Stimulated activated CD4-positive, alpha-beta T cell treated with anti-CD3 and anti-CD28 coated beads, Interleukin-15, amount 100 ng/mL, for 24 hours (primary cell): ENCODE data around the gene GRAP.

Source experiments
- DNase-seq: peaks from one replicate; pipeline ENCODE4 v3.0.0-alpha.2; 2020

Gene GRAP

GRCh38 chr17:19017804-19018599 is 28.8 kb downstream of the GRAP start:
- no peak for DNase-seq

- no peak for DNase-seq
Observed at GRCh38 chr17:19017401-19017800, 29.4 kb downstream of the GRAP start.

GRCh38 chr17:19016881-19017280 is 29.9 kb downstream of the GRAP start:
- no peak for DNase-seq

GRCh38 chr17:19016297-19016696 is 30.5 kb downstream of the GRAP start:
- DNase-seq, result no peak

GRCh38 chr17:19015428-19015827 is 31.3 kb downstream of the GRAP start:
- no peak for DNase-seq

- no peak for DNase-seq
Observed at GRCh38 chr17:19014628-19015215, 32.0 kb downstream of the GRAP start.

GRCh38 chr17:19013806-19014627 is 32.7 kb downstream of the GRAP start:
- DNase-seq, result no peak

- no peak for DNase-seq
Observed at GRCh38 chr17:19013226-19013625, 33.5 kb downstream of the GRAP start.

GRCh38 chr17:19012171-19013080 is 34.3 kb downstream of the GRAP start:
- no peak for DNase-seq

- DNase-seq, result no peak
Observed at GRCh38 chr17:19011581-19011980, 35.2 kb downstream of the GRAP start.

GRCh38 chr17:19010729-19011505 is 35.8 kb downstream of the GRAP start:
- no peak for DNase-seq

- DNase-seq, result no peak
Observed at GRCh38 chr17:19009970-19010369, 36.8 kb downstream of the GRAP start.

- DNase-seq, result no peak
Observed at GRCh38 chr17:19006698-19007097, 40.1 kb downstream of the GRAP start.

GRCh38 chr17:19005789-19006430 is 40.8 kb downstream of the GRAP start:
- no peak for DNase-seq

- no peak for DNase-seq
Observed at GRCh38 chr17:19005137-19005773, 41.5 kb downstream of the GRAP start.

GRCh38 chr17:19004421-19005136 is 42.2 kb downstream of the GRAP start, which contains the start of gene FAM83G:
FAM83G (minus strand) TSS chr17:19004764; CDS start chr17:19004041, 723 bp downstream.
- DNase-seq, result peak; percentile 95

- DNase-seq, result peak; percentile 71
Observed at GRCh38 chr17:19003543-19004420, 43.0 kb downstream of the GRAP start.

GRCh38 chr17:19002805-19003542 is 43.8 kb downstream of the GRAP start:
- DNase-seq, result peak; percentile 24
